IMR-90 (cell line): Measurements from ENCODE around the gene ZSCAN30. TPM values are rescaled to one million over a fixed set of nuclear protein-coding genes. Genes with fewer than 3 reads are reported as not detected.

Source experiments
- ATAC-seq: fragments of 200-7000 bp; cut with Tn5 transposase; 2 replicates; pipeline ENCODE4 v1.9.1; 2020; ENCODE audit warnings: low read depth, mild to moderate bottlenecking, moderate library complexity
- BruUV-seq: library from RNA; stranded (reverse); fragments of 400-500 nt; replicated peaks from 2 replicates; lab custom pipeline; 2021; lab: Mats Ljungman, UMichigan
- CTCF ChIA-PET: fragments of 300-600 bp; formaldehyde crosslinking; extraction: SDS; loops from one replicate; lab custom pipeline; 2021; ENCODE audit warnings: antibody characterized with exemption; lab: Yijun Ruan, JAX
- POLR2A ChIA-PET: fragments of 300-600 bp; sonication (Branson Sonifier 250); formaldehyde crosslinking; loops from one replicate; lab custom pipeline; 2022; ENCODE audit warnings: antibody characterized with exemption; ENCODE audit not compliant: unreplicated experiment; lab: Charles Lee
- DNase-seq: peaks from one replicate; pipeline ENCODE4 v3.0.0; 2013
- H2AFZ ChIP-seq: replicated peaks from 2 replicates; pipeline ENCODE3; 2013; ENCODE audit warnings: low read length, mild to moderate bottlenecking; ENCODE audit not compliant: poor library complexity
- H2AK5ac ChIP-seq: 2 replicates; pipeline ENCODE4 v1.6.1; 2013; ENCODE audit warnings: low read depth, low read length, inconsistent platforms
- H2AK9ac ChIP-seq: replicated peaks from 2 replicates; pipeline ENCODE3; 2013; ENCODE audit warnings: mild to moderate bottlenecking, low read depth, low read length, moderate library complexity; ENCODE audit not compliant: poor library complexity
- H2BK120ac ChIP-seq: 2 replicates; pipeline ENCODE4 v1.6.1; 2013; ENCODE audit warnings: low read depth, low read length, inconsistent platforms
- H2BK15ac ChIP-seq: 3 replicates; pipeline ENCODE4 v1.6.1; 2013; ENCODE audit warnings: low read depth, low read length, inconsistent platforms
- H2BK20ac ChIP-seq: 2 replicates; pipeline ENCODE4 v1.6.1; 2013; ENCODE audit warnings: low read depth, mild to moderate bottlenecking, inconsistent platforms, low read length, moderate library complexity
- H2BK5ac ChIP-seq: 2 replicates; pipeline ENCODE4 v1.6.1; 2013; ENCODE audit warnings: mild to moderate bottlenecking, low read depth, low read length, inconsistent platforms; ENCODE audit not compliant: poor library complexity, severe bottlenecking
- H3K14ac ChIP-seq: replicated peaks from 2 replicates; pipeline ENCODE4 v1.6.1; 2013; ENCODE audit warnings: low read depth, low read length, inconsistent platforms
- H3K18ac ChIP-seq: 2 replicates; pipeline ENCODE4 v1.6.1; 2013; ENCODE audit warnings: low read depth, low read length, control low read depth
- H3K23ac ChIP-seq: 2 replicates; pipeline ENCODE4 v1.6.1; 2013; ENCODE audit warnings: low read depth, low read length, inconsistent platforms
- H3K27ac ChIP-seq: 2 replicates; pipeline ENCODE4 v1.5.1; 2013; ENCODE audit warnings: mild to moderate bottlenecking, control low read depth, low read length; ENCODE audit not compliant: insufficient read depth
- H3K27me3 ChIP-seq: 2 replicates; pipeline ENCODE4 v1.6.1; 2013; ENCODE audit warnings: low read length; ENCODE audit not compliant: control insufficient read depth, insufficient read depth
- H3K36me3 ChIP-seq: 2 replicates; pipeline ENCODE4 v1.6.1; 2013; ENCODE audit warnings: low read length, mixed read lengths; ENCODE audit not compliant: control insufficient read depth, insufficient read depth
- H3K4ac ChIP-seq: 2 replicates; pipeline ENCODE4 v1.6.1; 2013; ENCODE audit warnings: low read depth, low read length, inconsistent platforms
- H3K4me1 ChIP-seq: 2 replicates; pipeline ENCODE4 v1.6.1; 2013; ENCODE audit warnings: low read length, mixed read lengths; ENCODE audit not compliant: control insufficient read depth, insufficient read depth
- H3K4me2 ChIP-seq: 2 replicates; pipeline ENCODE4 v1.6.1; 2013; ENCODE audit warnings: low read depth, mild to moderate bottlenecking, control low read depth, low read length, moderate library complexity
- H3K4me3 ChIP-seq: 2 replicates; pipeline ENCODE4 v1.5.1; 2013; ENCODE audit warnings: low read depth, mild to moderate bottlenecking, control low read depth, low read length, moderate library complexity; ENCODE audit not compliant: insufficient read depth
- H3K56ac ChIP-seq: 2 replicates; pipeline ENCODE4 v1.6.1; 2013; ENCODE audit warnings: low read length, inconsistent platforms; ENCODE audit not compliant: insufficient read depth; ENCODE audit errors: extremely low read depth
- H3K79me1 ChIP-seq, 2 experiments: 2 replicates each; pipeline ENCODE4 v1.6.1; 2013; ENCODE audit warnings: low read length in 2 of 2, inconsistent platforms in 1 of 2, low read depth in 1 of 2
- H3K9ac ChIP-seq: 2 replicates; pipeline ENCODE4 v1.6.1; 2013; ENCODE audit warnings: low read depth, low read length, control low read depth
- H3K9me1 ChIP-seq: 2 replicates; pipeline ENCODE4 v1.6.1; 2013; ENCODE audit warnings: low read length, inconsistent platforms; ENCODE audit not compliant: insufficient read depth
- H3K9me3 ChIP-seq: 2 replicates; pipeline ENCODE4 v1.6.1; 2013; ENCODE audit warnings: low read length; ENCODE audit not compliant: control insufficient read depth, insufficient read depth
- H4K20me1 ChIP-seq: 2 replicates; pipeline ENCODE4 v1.6.1; 2013; ENCODE audit warnings: low read length, inconsistent platforms; ENCODE audit not compliant: insufficient read depth
- H4K5ac ChIP-seq: 2 replicates; pipeline ENCODE4 v1.6.1; 2013; ENCODE audit warnings: mild to moderate bottlenecking, low read depth, low read length, control low read depth
- H4K8ac ChIP-seq, 2 experiments: 2 replicates each; pipeline ENCODE4 v1.6.1; 2013; ENCODE audit warnings: low read depth in 2 of 2, low read length in 2 of 2, control low read depth in 1 of 2, inconsistent platforms in 1 of 2
- H4K91ac ChIP-seq: 2 replicates; pipeline ENCODE4 v1.6.1; 2013; ENCODE audit warnings: low read depth, low read length, inconsistent platforms; ENCODE audit not compliant: insufficient read depth
- BHLHE40 ChIP-seq: fragments of 150-350 bp; IDR thresholded peaks from 2 replicates; pipeline ENCODE4 v1.6.1; 2016; ENCODE audit warnings: mild to moderate bottlenecking, low read depth, low read length
- CHD1 ChIP-seq: IDR thresholded peaks from 2 replicates; pipeline ENCODE4 v1.6.1; 2012; ENCODE audit warnings: low read depth, low read length, improper control_type of control experiment
- CTCF ChIP-seq: conservative IDR thresholded peaks from 2 replicates; pipeline ENCODE4 v1.5.1; 2012; ENCODE audit warnings: mild to moderate bottlenecking, low read depth, low read length, improper control_type of control experiment
- ELK1 ChIP-seq: fragments of 150-350 bp; IDR thresholded peaks from 2 replicates; pipeline ENCODE4 v1.6.1; 2016; ENCODE audit warnings: low read depth, mild to moderate bottlenecking, low read length, moderate library complexity, borderline replicate concordance
- FOS ChIP-seq: fragments of 150-350 bp; IDR thresholded peaks from 2 replicates; pipeline ENCODE4 v1.6.1; 2016; ENCODE audit warnings: low read depth, low read length
- MAZ ChIP-seq: IDR thresholded peaks from 2 replicates; pipeline ENCODE4 v1.6.1; 2012; ENCODE audit warnings: low read depth, mild to moderate bottlenecking, low read length, improper control_type of control experiment, moderate library complexity, borderline replicate concordance
- MXI1 ChIP-seq: IDR thresholded peaks from 2 replicates; pipeline ENCODE4 v1.6.1; 2012; ENCODE audit warnings: low read depth, mild to moderate bottlenecking, low read length, moderate library complexity, borderline replicate concordance
- NFE2L2 ChIP-seq: fragments of 150-350 bp; IDR thresholded peaks from 2 replicates; pipeline ENCODE4 v1.6.1; 2016; ENCODE audit warnings: low read depth, mild to moderate bottlenecking, low read length
- POLR2A ChIP-seq: IDR thresholded peaks from 2 replicates; pipeline ENCODE4 v1.6.1; 2012; ENCODE audit warnings: mild to moderate bottlenecking, low read depth, low read length
- RAD21 ChIP-seq: IDR thresholded peaks from 2 replicates; pipeline ENCODE4 v1.6.1; 2012; ENCODE audit warnings: low read length, improper control_type of control experiment
- RFX5 ChIP-seq: IDR thresholded peaks from 2 replicates; pipeline ENCODE4 v1.8.0; 2012; ENCODE audit warnings: low read depth, mild to moderate bottlenecking, low read length, moderate library complexity
- SMC3 ChIP-seq: fragments of 150-350 bp; IDR thresholded peaks from 2 replicates; pipeline ENCODE4 v1.6.1; 2016; ENCODE audit warnings: low read depth, mild to moderate bottlenecking, antibody characterized with exemption, low read length, moderate library complexity
- USF2 ChIP-seq: fragments of 150-350 bp; IDR thresholded peaks from 2 replicates; pipeline ENCODE4 v1.6.1; 2017; ENCODE audit warnings: mild to moderate bottlenecking, antibody characterized with exemption, low read length, low read depth
- WGBS, 2 experiments: methylation state at CpG; one replicate each; pipeline versions ENCODE4 v1.1.5 to v1.1.7; 2013; ENCODE audit warnings: missing lambda C conversion rate in 2 of 2; ENCODE audit not compliant: insufficient read length in 1 of 2; ENCODE audit errors: extremely low coverage in 2 of 2; 5-methylcytosine and 5-hydroxymethylcytosine counted together
- dilution Hi-C: fragments of 300-500 bp; cut with HindIII; formaldehyde crosslinking; loops from one replicate; pipeline ENCODE4 v1.14.3; 2018; ENCODE audit warnings: low sequenced_read_pairs; ENCODE audit not compliant: unreplicated experiment
- in situ Hi-C: fragments of 300-500 bp; cut with MboI; formaldehyde crosslinking; loops from 3 replicates; pipeline ENCODE4 v1.14.3; 2019; ENCODE audit warnings: low sequenced_read_pairs, inconsistent platforms, mixed read lengths
- intact Hi-C: fragments of 100-400 bp; cut with micrococcal nuclease; formaldehyde crosslinking; loops from 2 replicates; pipeline ENCODE4 v1.10.0; 2022
- polyA plus RNA-seq, 3 experiments: library from polyadenylated mRNA; depleted of rRNA; stranded (reverse); fragments of >200 nt; gene quantifications; 2 replicates each; pipeline ENCODE4 v1.2.3, GENCODE V29; 2012; ENCODE audit warnings: low replicate concordance in 1 of 3
- total RNA-seq: library from RNA; depleted of rRNA; stranded (reverse); fragments of >200 nt; gene quantifications from 2 replicates; pipeline ENCODE4 v1.2.3, GENCODE V29; 2012

Gene ZSCAN30
- total and polyA plus RNA-seq, 2 of the 4 experiments (the other 2 are of a cell fraction) = 9.9 to 17.7 TPM

- H3K18ac ChIP-seq = no peak overlapping the region
- no peak overlapping the region for H3K4me2 ChIP-seq
- in situ Hi-C loops = no loop called here
- ChIA-PET POLR2A (no interaction called here), CTCF (no interaction called here)
- no peak overlapping the region for H3K27ac ChIP-seq
- H3K9me1 ChIP-seq = no peaks in the 10 kb centered on the region
- no peak overlapping the region for H3K4me3 ChIP-seq
- no peak overlapping the region for H2BK15ac ChIP-seq
- no peak overlapping the region for H3K9ac ChIP-seq
- H2BK20ac ChIP-seq = no peak overlapping the region
- no peak for ATAC-seq
- no peak overlapping the region for H3K14ac ChIP-seq
- no peak overlapping the region for H2AK5ac ChIP-seq
- H3K56ac ChIP-seq = no peak overlapping the region
- H4K8ac ChIP-seq = no peak overlapping the region
- H3K36me3 ChIP-seq = peaks cover 30% of the 10 kb centered on the region
- dilution Hi-C loops = no loop called here
- intact Hi-C loops = no loop called here
- no peaks in the 10 kb centered on the region; a peak in 1 of 4 replicates for H3K79me1 ChIP-seq
- H3K23ac ChIP-seq = no peak overlapping the region
- H2AK9ac ChIP-seq = no peak overlapping the region
- 50% methylated on average over 1 of the region's 4 CpGs; no CpG with 5 or more reads in 1 of the 2 experiments for WGBS, 2 experiments
- no peak overlapping the region for H2BK5ac ChIP-seq
- DNase-seq = no peak
- no peak overlapping the region for H4K5ac ChIP-seq
- H2BK120ac ChIP-seq = no peak overlapping the region
- H3K4me1 ChIP-seq = no peaks in the 10 kb centered on the region
- H4K20me1 ChIP-seq = no peaks in the 10 kb centered on the region
- H2AFZ ChIP-seq = no peak overlapping the region
- no peak overlapping the region for H3K4ac ChIP-seq
- TF ChIP-seq CTCF (no peak), BHLHE40 (no peak), ELK1 (no peak), MAZ (no peak), SMC3 (no peak), POLR2A (no peak), RFX5 (no peak), MXI1 (no peak), CHD1 (no peak), USF2 (no peak), RAD21 (no peak), NFE2L2 (no peak), FOS (no peak)
- no peaks in the 10 kb centered on the region for H3K27me3 ChIP-seq
- H3K9me3 ChIP-seq = peaks cover 32% of the 10 kb centered on the region
- no TSS peak for BruUV-seq
- no peak overlapping the region for H4K91ac ChIP-seq
Observed at GRCh38 chr18:35253655-35254287, 36.3 kb downstream of the ZSCAN30 start.
